ENCODE data around the gene CLDN5.

CLDN5 gene

GRCh38 chr22:19524170-19525115 lies at the start of gene CLDN5:
TSS of gene CLDN5 (minus strand) at chr22:19524410. CDS start at chr22:19524255, 155 bp downstream.
- no peak for DNase-seq (ENCODE audit: low read depth in 2 of 2)

- no peak for DNase-seq (ENCODE audit: low read depth in 2 of 2)
Observed at GRCh38 chr22:19571995-19572394, 47.8 kb upstream of the CLDN5 start.

- DNase-seq (ENCODE audit: low read depth in 2 of 2), result no peak
Observed at GRCh38 chr22:19571207-19571795, 47.1 kb upstream of the CLDN5 start.

GRCh38 chr22:19569976-19570375 lies 45.8 kb upstream of the CLDN5 start:
- DNase-seq (ENCODE audit: low read depth in 2 of 2), result no peak

- DNase-seq (ENCODE audit: low read depth in 2 of 2), result no peak
Observed at GRCh38 chr22:19569276-19569640, 45.0 kb upstream of the CLDN5 start.

GRCh38 chr22:19568337-19569275 lies 44.4 kb upstream of the CLDN5 start:
- no peak for DNase-seq (ENCODE audit: low read depth in 2 of 2)

GRCh38 chr22:19567157-19568009 lies 43.2 kb upstream of the CLDN5 start:
- no peak for DNase-seq (ENCODE audit: low read depth in 2 of 2)

- no peak for DNase-seq (ENCODE audit: low read depth in 2 of 2)
Observed at GRCh38 chr22:19566279-19567156, 42.3 kb upstream of the CLDN5 start.

GRCh38 chr22:19565382-19566278 lies 41.4 kb upstream of the CLDN5 start:
- DNase-seq (ENCODE audit: low read depth in 2 of 2), result no peak

- no peak for DNase-seq (ENCODE audit: low read depth in 2 of 2)
Observed at GRCh38 chr22:19559956-19560355, 35.7 kb upstream of the CLDN5 start.

GRCh38 chr22:19559324-19559811 lies 35.2 kb upstream of the CLDN5 start:
- DNase-seq (ENCODE audit: low read depth in 2 of 2), result no peak

- no peak for DNase-seq (ENCODE audit: low read depth in 2 of 2)
Observed at GRCh38 chr22:19556963-19557545, 32.8 kb upstream of the CLDN5 start.

GRCh38 chr22:19555651-19556050 lies 31.4 kb upstream of the CLDN5 start:
- no peak for DNase-seq (ENCODE audit: low read depth in 2 of 2)

GRCh38 chr22:19554834-19555404 lies 30.7 kb upstream of the CLDN5 start:
- no peak for DNase-seq (ENCODE audit: low read depth in 2 of 2)

- DNase-seq (ENCODE audit: low read depth in 2 of 2), result no peak
Observed at GRCh38 chr22:19553201-19553600, 29.0 kb upstream of the CLDN5 start.

- no peak for DNase-seq (ENCODE audit: low read depth in 2 of 2)
Observed at GRCh38 chr22:19550382-19550781, 26.2 kb upstream of the CLDN5 start.

GRCh38 chr22:19549428-19549827 lies 25.2 kb upstream of the CLDN5 start:
- no peak for DNase-seq (ENCODE audit: low read depth in 2 of 2)

- DNase-seq (ENCODE audit: low read depth in 2 of 2), result no peak
Observed at GRCh38 chr22:19548964-19549363, 24.8 kb upstream of the CLDN5 start.

Measured in stimulated activated CD8-positive, alpha-beta memory T cell treated with anti-CD3 and anti-CD28 coated beads, Interleukin-15, amount 100 ng/mL, for 48 hours (primary cell).